ENCODE measurements around the gene LRIG1. TPM values are rescaled to one million over a fixed set of nuclear protein-coding genes. Genes with fewer than 3 reads are reported as not detected.
A peak's percentile ranks its signal among the peaks of the same experiment; 100 is the strongest.

The LRIG1 gene
- total RNA-seq, 4 donors from 2014 or later, result 44.2 to 96.2 (median 57.6) TPM

GRCh38 chr3:66409771-66410754, 90.8 kb downstream of the LRIG1 start:
- DNase-seq (ENCODE audit: low spot score) (no peak), ATAC-seq (ENCODE audit: low FRiP score) (no peak)
- TF ChIP-seq, protein P1, sequence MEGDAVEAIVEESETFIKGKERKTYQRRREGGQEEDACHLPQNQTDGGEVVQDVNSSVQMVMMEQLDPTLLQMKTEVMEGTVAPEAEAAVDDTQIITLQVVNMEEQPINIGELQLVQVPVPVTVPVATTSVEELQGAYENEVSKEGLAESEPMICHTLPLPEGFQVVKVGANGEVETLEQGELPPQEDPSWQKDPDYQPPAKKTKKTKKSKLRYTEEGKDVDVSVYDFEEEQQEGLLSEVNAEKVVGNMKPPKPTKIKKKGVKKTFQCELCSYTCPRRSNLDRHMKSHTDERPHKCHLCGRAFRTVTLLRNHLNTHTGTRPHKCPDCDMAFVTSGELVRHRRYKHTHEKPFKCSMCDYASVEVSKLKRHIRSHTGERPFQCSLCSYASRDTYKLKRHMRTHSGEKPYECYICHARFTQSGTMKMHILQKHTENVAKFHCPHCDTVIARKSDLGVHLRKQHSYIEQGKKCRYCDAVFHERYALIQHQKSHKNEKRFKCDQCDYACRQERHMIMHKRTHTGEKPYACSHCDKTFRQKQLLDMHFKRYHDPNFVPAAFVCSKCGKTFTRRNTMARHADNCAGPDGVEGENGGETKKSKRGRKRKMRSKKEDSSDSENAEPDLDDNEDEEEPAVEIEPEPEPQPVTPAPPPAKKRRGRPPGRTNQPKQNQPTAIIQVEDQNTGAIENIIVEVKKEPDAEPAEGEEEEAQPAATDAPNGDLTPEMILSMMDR (IDR thresholded peaks at IDR 0.05), result no peak

DNA sequence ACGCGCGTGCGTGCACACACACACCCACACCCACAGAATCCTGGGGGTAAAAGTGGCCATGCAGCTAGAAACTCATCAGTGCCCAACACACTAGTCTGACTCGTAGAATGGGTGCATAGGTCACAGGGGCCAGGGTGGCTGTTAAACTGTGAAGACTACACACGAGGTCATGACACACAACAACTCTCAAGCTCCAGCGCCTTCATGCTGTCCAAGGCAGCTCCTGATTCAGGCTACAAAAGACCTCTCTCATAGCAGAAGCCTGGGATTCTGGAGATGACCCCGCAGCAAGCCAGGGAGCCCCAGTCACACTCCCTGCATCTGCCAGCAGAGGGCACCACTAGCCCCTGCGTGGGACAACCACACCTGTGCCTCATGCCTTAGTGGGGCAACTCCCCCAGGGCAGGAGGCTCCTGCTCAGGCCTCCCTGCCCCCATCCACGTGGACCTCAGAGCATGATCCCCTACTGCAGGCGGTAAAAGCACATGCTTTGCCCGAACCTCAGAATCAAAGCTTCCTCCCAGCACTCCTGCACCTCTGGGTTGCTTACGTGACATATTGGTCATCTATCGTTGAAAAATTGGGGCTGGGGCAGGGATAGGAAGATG, 93.1 kb downstream of the LRIG1 start:
- ATAC-seq (ENCODE audit: low FRiP score) (no peak), DNase-seq (ENCODE audit: low spot score) (peak; percentile 77)
- TF ChIP-seq, protein P1 (IDR thresholded peaks at IDR 0.05), result peak in 2 of 3 donors; percentile 23 to 69

GRCh38 chr3:66406831-66407610, 93.8 kb downstream of the LRIG1 start:
- DNase-seq (ENCODE audit: low spot score), result no peak
- ATAC-seq (ENCODE audit: low FRiP score), result no peak
- TF ChIP-seq, protein P1 (IDR thresholded peaks at IDR 0.05), result no peak

GRCh38 chr3:66406163-66406562, 94.7 kb downstream of the LRIG1 start:
- no peak for DNase-seq (ENCODE audit: low spot score)
- ATAC-seq (ENCODE audit: low FRiP score), result no peak
- TF ChIP-seq, protein P1 (IDR thresholded peaks at IDR 0.05), result no peak

GRCh38 chr3:66405701-66406091, 95.1 kb downstream of the LRIG1 start:
- ATAC-seq (ENCODE audit: low FRiP score) (no peak), DNase-seq (ENCODE audit: low spot score) (no peak)
- TF ChIP-seq, protein P1 (IDR thresholded peaks at IDR 0.05), result no peak

DNA sequence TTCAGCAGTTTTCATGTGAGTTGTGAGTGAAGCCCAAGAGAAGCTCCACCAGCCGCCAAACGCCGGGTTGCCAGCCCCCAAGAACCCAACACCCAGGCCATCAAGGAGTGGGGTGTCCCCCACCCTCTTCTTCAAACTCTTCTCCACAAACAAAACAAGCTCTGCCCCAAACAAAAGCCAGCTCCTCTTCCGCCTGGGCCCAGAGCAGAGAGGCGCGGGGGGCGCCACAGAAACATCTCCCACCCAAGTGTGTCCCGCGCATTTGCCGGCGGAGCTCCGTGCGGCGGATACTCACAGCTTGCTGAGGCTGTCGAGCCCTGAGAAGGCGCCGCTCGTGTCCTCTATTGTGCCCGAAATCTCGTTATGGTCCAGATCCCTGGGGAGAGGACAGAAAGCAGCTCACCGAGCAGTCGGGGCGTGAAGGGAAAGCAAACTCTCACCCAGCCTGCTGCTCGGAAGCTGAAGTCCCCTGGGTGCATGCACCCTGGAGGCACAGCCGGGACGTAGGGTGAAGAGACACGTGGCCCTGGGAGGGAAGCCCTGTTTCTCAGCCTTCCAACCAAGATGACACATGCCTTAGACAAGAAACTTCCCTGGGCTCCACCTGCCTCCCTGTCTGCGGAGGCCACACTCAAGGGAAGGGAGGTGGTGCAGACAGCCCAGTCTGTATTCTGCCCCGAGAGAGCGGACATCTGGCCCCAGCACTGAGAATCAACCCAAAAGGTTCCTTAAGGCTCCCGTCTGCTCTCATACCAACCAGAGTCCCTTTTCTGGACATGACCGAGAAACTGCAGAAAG, 95.7 kb downstream of the LRIG1 start:
- DNase-seq (ENCODE audit: low spot score), result no peak
- ATAC-seq (ENCODE audit: low FRiP score), result no peak
- TF ChIP-seq, protein P1 (IDR thresholded peaks at IDR 0.05), result no peak

Data from omental fat pad (tissue), 4 donors.